Heart left ventricle (tissue), 13 donors: ENCODE results near the gene WWOX.

ENCODE experiments used
- CTCF ChIP-seq, 12 donors: fragments of 200-600 bp; sonication (generic) in 4 of 12; IDR thresholded peaks; one replicate each; pipeline versions ENCODE4 v1.5.0 to v1.8.0; 2018 to 2022; ENCODE audit warnings: antibody characterized with exemption in 12 of 12, mild to moderate bottlenecking in 5 of 12
- POLR2A ChIP-seq, 2 donors: fragments of 450-650 bp; IDR thresholded peaks; one replicate each; pipeline ENCODE4 v1.6.1; 2017; ENCODE audit warnings: antibody characterized with exemption in 2 of 2, mild to moderate bottlenecking in 2 of 2, moderate library complexity in 2 of 2
- donor health status: ischemic (EF 13 %, LVEDD 7.1; RV severe dilation, severe dysfunction).
- donor health status: DM: no; HTN: yes; CAD: no.
- donor health status: DM: no; HTN: no; CAD: no.
- donor health status: ischemic (EF 25% LVEDD 6.9; RV normal size, moderate dysfunction).
- donor health status: ischemic (EF 25% LVEDD 5.7; RV mildly dilated, moderate dysfunction).
- donor health status: ischemic (EF 35%, LVEDD 5.7; RV mildly dilated, moderate dysfunction).
- donor health status: nonischemic (EF 11% LVEDD 7.7; RV severe dilation, severe dysfunction).
- donor health status: DM: yes; HTN: yes; CAD: no.
- donor health status: PGD.
- donor health status: ischemic (EF 29% LVEDD 5.4; RV normal size, mild dysfunction).
- donor health status: nonischemic (EF 23%, LVEDD 6.1; RV moderate dilation, normal function).

DNA sequence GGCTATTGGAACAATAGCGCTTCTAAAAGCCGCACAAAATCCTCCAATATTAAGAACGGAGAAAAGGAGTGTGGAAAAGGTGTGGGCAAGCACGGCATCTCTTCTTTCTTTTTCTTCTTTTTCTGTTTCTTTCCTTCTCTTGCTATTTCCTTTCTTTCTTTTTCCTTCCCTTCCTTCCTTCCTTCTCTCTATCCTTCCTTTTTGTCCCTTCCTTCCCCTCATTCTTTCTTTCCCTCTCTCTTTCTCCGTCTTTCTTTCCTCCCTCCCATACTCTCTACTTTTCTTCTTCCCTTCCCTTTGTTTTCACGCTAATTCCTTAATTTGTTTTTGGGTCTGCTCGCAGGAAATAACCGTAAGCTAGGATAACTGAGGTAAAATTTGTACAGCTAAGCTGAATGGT, 1022.9 kb downstream of the WWOX start:
- no peak for TF ChIP-seq CTCF (IDR thresholded peaks at IDR 0.05)
- no peak for TF ChIP-seq POLR2A (IDR thresholded peaks at IDR 0.05)
